IMR-90 (cell line): ENCODE measurements around the gene HSPA9. TPM values are rescaled to one million over a fixed set of nuclear protein-coding genes. Genes with fewer than 3 reads are reported as not detected.

ENCODE experiments used
- ATAC-seq: fragments of 200-7000 bp; cut with Tn5 transposase; 2 replicates; pipeline ENCODE4 v1.9.1; 2020; ENCODE audit warnings: low read depth, mild to moderate bottlenecking, moderate library complexity
- BruUV-seq: library from RNA; stranded (reverse); fragments of 400-500 nt; replicated peaks from 2 replicates; lab custom pipeline; 2021; lab: Mats Ljungman, UMichigan
- CTCF ChIA-PET: fragments of 300-600 bp; formaldehyde crosslinking; extraction: SDS; loops from one replicate; lab custom pipeline; 2021; ENCODE audit warnings: antibody characterized with exemption; lab: Yijun Ruan, JAX
- POLR2A ChIA-PET: fragments of 300-600 bp; sonication (Branson Sonifier 250); formaldehyde crosslinking; loops from one replicate; lab custom pipeline; 2022; ENCODE audit warnings: antibody characterized with exemption; ENCODE audit not compliant: unreplicated experiment; lab: Charles Lee
- DNase-seq: peaks from one replicate; pipeline ENCODE4 v3.0.0; 2013
- H2AFZ ChIP-seq: replicated peaks from 2 replicates; pipeline ENCODE3; 2013; ENCODE audit warnings: low read length, mild to moderate bottlenecking; ENCODE audit not compliant: poor library complexity
- H2AK5ac ChIP-seq: 2 replicates; pipeline ENCODE4 v1.6.1; 2013; ENCODE audit warnings: low read depth, low read length, inconsistent platforms
- H2AK9ac ChIP-seq: replicated peaks from 2 replicates; pipeline ENCODE3; 2013; ENCODE audit warnings: mild to moderate bottlenecking, low read depth, low read length, moderate library complexity; ENCODE audit not compliant: poor library complexity
- H2BK120ac ChIP-seq: 2 replicates; pipeline ENCODE4 v1.6.1; 2013; ENCODE audit warnings: low read depth, low read length, inconsistent platforms
- H2BK15ac ChIP-seq: 3 replicates; pipeline ENCODE4 v1.6.1; 2013; ENCODE audit warnings: low read depth, low read length, inconsistent platforms
- H2BK20ac ChIP-seq: 2 replicates; pipeline ENCODE4 v1.6.1; 2013; ENCODE audit warnings: low read depth, mild to moderate bottlenecking, inconsistent platforms, low read length, moderate library complexity
- H2BK5ac ChIP-seq: 2 replicates; pipeline ENCODE4 v1.6.1; 2013; ENCODE audit warnings: mild to moderate bottlenecking, low read depth, low read length, inconsistent platforms; ENCODE audit not compliant: poor library complexity, severe bottlenecking
- H3K14ac ChIP-seq: replicated peaks from 2 replicates; pipeline ENCODE4 v1.6.1; 2013; ENCODE audit warnings: low read depth, low read length, inconsistent platforms
- H3K18ac ChIP-seq: 2 replicates; pipeline ENCODE4 v1.6.1; 2013; ENCODE audit warnings: low read depth, low read length, control low read depth
- H3K23ac ChIP-seq: 2 replicates; pipeline ENCODE4 v1.6.1; 2013; ENCODE audit warnings: low read depth, low read length, inconsistent platforms
- H3K27ac ChIP-seq: 2 replicates; pipeline ENCODE4 v1.5.1; 2013; ENCODE audit warnings: mild to moderate bottlenecking, control low read depth, low read length; ENCODE audit not compliant: insufficient read depth
- H3K27me3 ChIP-seq: 2 replicates; pipeline ENCODE4 v1.6.1; 2013; ENCODE audit warnings: low read length; ENCODE audit not compliant: control insufficient read depth, insufficient read depth
- H3K36me3 ChIP-seq: 2 replicates; pipeline ENCODE4 v1.6.1; 2013; ENCODE audit warnings: low read length, mixed read lengths; ENCODE audit not compliant: control insufficient read depth, insufficient read depth
- H3K4ac ChIP-seq: 2 replicates; pipeline ENCODE4 v1.6.1; 2013; ENCODE audit warnings: low read depth, low read length, inconsistent platforms
- H3K4me1 ChIP-seq: 2 replicates; pipeline ENCODE4 v1.6.1; 2013; ENCODE audit warnings: low read length, mixed read lengths; ENCODE audit not compliant: control insufficient read depth, insufficient read depth
- H3K4me2 ChIP-seq: 2 replicates; pipeline ENCODE4 v1.6.1; 2013; ENCODE audit warnings: low read depth, mild to moderate bottlenecking, control low read depth, low read length, moderate library complexity
- H3K4me3 ChIP-seq: 2 replicates; pipeline ENCODE4 v1.5.1; 2013; ENCODE audit warnings: low read depth, mild to moderate bottlenecking, control low read depth, low read length, moderate library complexity; ENCODE audit not compliant: insufficient read depth
- H3K56ac ChIP-seq: 2 replicates; pipeline ENCODE4 v1.6.1; 2013; ENCODE audit warnings: low read length, inconsistent platforms; ENCODE audit not compliant: insufficient read depth; ENCODE audit errors: extremely low read depth
- H3K79me1 ChIP-seq, 2 experiments: 2 replicates each; pipeline ENCODE4 v1.6.1; 2013; ENCODE audit warnings: low read length in 2 of 2, inconsistent platforms in 1 of 2, low read depth in 1 of 2
- H3K9ac ChIP-seq: 2 replicates; pipeline ENCODE4 v1.6.1; 2013; ENCODE audit warnings: low read depth, low read length, control low read depth
- H3K9me1 ChIP-seq: 2 replicates; pipeline ENCODE4 v1.6.1; 2013; ENCODE audit warnings: low read length, inconsistent platforms; ENCODE audit not compliant: insufficient read depth
- H3K9me3 ChIP-seq: 2 replicates; pipeline ENCODE4 v1.6.1; 2013; ENCODE audit warnings: low read length; ENCODE audit not compliant: control insufficient read depth, insufficient read depth
- H4K20me1 ChIP-seq: 2 replicates; pipeline ENCODE4 v1.6.1; 2013; ENCODE audit warnings: low read length, inconsistent platforms; ENCODE audit not compliant: insufficient read depth
- H4K5ac ChIP-seq: 2 replicates; pipeline ENCODE4 v1.6.1; 2013; ENCODE audit warnings: mild to moderate bottlenecking, low read depth, low read length, control low read depth
- H4K8ac ChIP-seq, 2 experiments: 2 replicates each; pipeline ENCODE4 v1.6.1; 2013; ENCODE audit warnings: low read depth in 2 of 2, low read length in 2 of 2, control low read depth in 1 of 2, inconsistent platforms in 1 of 2
- H4K91ac ChIP-seq: 2 replicates; pipeline ENCODE4 v1.6.1; 2013; ENCODE audit warnings: low read depth, low read length, inconsistent platforms; ENCODE audit not compliant: insufficient read depth
- CHD1 ChIP-seq: IDR thresholded peaks from 2 replicates; pipeline ENCODE4 v1.6.1; 2012; ENCODE audit warnings: low read depth, low read length, improper control_type of control experiment
- CTCF ChIP-seq: conservative IDR thresholded peaks from 2 replicates; pipeline ENCODE4 v1.5.1; 2012; ENCODE audit warnings: mild to moderate bottlenecking, low read depth, low read length, improper control_type of control experiment
- FOS ChIP-seq: fragments of 150-350 bp; IDR thresholded peaks from 2 replicates; pipeline ENCODE4 v1.6.1; 2016; ENCODE audit warnings: low read depth, low read length
- NFE2L2 ChIP-seq: fragments of 150-350 bp; IDR thresholded peaks from 2 replicates; pipeline ENCODE4 v1.6.1; 2016; ENCODE audit warnings: low read depth, mild to moderate bottlenecking, low read length
- RCOR1 ChIP-seq: IDR thresholded peaks from 2 replicates; pipeline ENCODE4 v1.6.1; 2012; ENCODE audit warnings: mild to moderate bottlenecking, low read length, improper control_type of control experiment; ENCODE audit not compliant: insufficient replicate concordance
- USF2 ChIP-seq: fragments of 150-350 bp; IDR thresholded peaks from 2 replicates; pipeline ENCODE4 v1.6.1; 2017; ENCODE audit warnings: mild to moderate bottlenecking, antibody characterized with exemption, low read length, low read depth
- WGBS, 2 experiments: methylation state at CpG; one replicate each; pipeline versions ENCODE4 v1.1.5 to v1.1.7; 2013; ENCODE audit warnings: missing lambda C conversion rate in 2 of 2; ENCODE audit not compliant: insufficient read length in 1 of 2; ENCODE audit errors: extremely low coverage in 2 of 2; 5-methylcytosine and 5-hydroxymethylcytosine counted together
- dilution Hi-C: fragments of 300-500 bp; cut with HindIII; formaldehyde crosslinking; loops from one replicate; pipeline ENCODE4 v1.14.3; 2018; ENCODE audit warnings: low sequenced_read_pairs; ENCODE audit not compliant: unreplicated experiment
- in situ Hi-C: fragments of 300-500 bp; cut with MboI; formaldehyde crosslinking; loops from 3 replicates; pipeline ENCODE4 v1.14.3; 2019; ENCODE audit warnings: low sequenced_read_pairs, inconsistent platforms, mixed read lengths
- intact Hi-C: fragments of 100-400 bp; cut with micrococcal nuclease; formaldehyde crosslinking; loops from 2 replicates; pipeline ENCODE4 v1.10.0; 2022
- polyA plus RNA-seq, 3 experiments: library from polyadenylated mRNA; depleted of rRNA; stranded (reverse); fragments of >200 nt; gene quantifications; 2 replicates each; pipeline ENCODE4 v1.2.3, GENCODE V29; 2012; ENCODE audit warnings: low replicate concordance in 1 of 3
- total RNA-seq: library from RNA; depleted of rRNA; stranded (reverse); fragments of >200 nt; gene quantifications from 2 replicates; pipeline ENCODE4 v1.2.3, GENCODE V29; 2012

Gene HSPA9
- total and polyA plus RNA-seq, 2 of the 4 experiments (the other 2 are of a cell fraction) = 157 to 472 TPM

GRCh38 chr5:138564242-138564641 is 11.0 kb downstream of the HSPA9 start:
- no peak overlapping the region for H2BK20ac ChIP-seq
- no peaks in the 10 kb centered on the region; the same call in 1 of the 2 replicates for H3K4me1 ChIP-seq
- no peak for TF ChIP-seq RCOR1
- no peak for TF ChIP-seq NFE2L2
- no peak for TF ChIP-seq FOS
- no peak for TF ChIP-seq USF2
- TF ChIP-seq CTCF = no peak
- TF ChIP-seq CHD1 = no peak
- H3K18ac ChIP-seq = no peak overlapping the region
- ChIA-PET CTCF (no interaction called here), POLR2A (no interaction called here)
- dilution Hi-C loops (no loop called here), in situ Hi-C loops (no loop called here), intact Hi-C loops (no loop called here)
- H2BK5ac ChIP-seq = no peak overlapping the region
- no peak overlapping the region for H2AFZ ChIP-seq
- H2AK5ac ChIP-seq = no peak overlapping the region
- no peak overlapping the region for H3K4ac ChIP-seq
- peaks cover 53% of the 10 kb centered on the region for H4K20me1 ChIP-seq
- H3K79me1 ChIP-seq = peaks cover 43 to 48% of the 10 kb centered on the region in 2 experiments
- H2BK15ac ChIP-seq = no peak overlapping the region
- H3K4me2 ChIP-seq = no peak overlapping the region
- no peaks in the 10 kb centered on the region for H3K9me3 ChIP-seq
- 95% methylated on average over 8 of the region's 9 CpGs; no CpG with 5 or more reads in 1 of the 2 experiments for WGBS, 2 experiments
- H4K5ac ChIP-seq = no peak overlapping the region
- H2BK120ac ChIP-seq = no peak overlapping the region
- no peak for ATAC-seq
- no peak overlapping the region for H4K8ac ChIP-seq
- no peak overlapping the region for H3K56ac ChIP-seq
- DNase-seq = no peak
- H3K36me3 ChIP-seq = peaks cover 56% of the 10 kb centered on the region
- H3K9ac ChIP-seq = no peak overlapping the region
- no peak overlapping the region for H3K27ac ChIP-seq
- no peaks in the 10 kb centered on the region for H3K9me1 ChIP-seq
- no TSS peak for BruUV-seq
- H3K14ac ChIP-seq = no peak overlapping the region
- H2AK9ac ChIP-seq = no peak overlapping the region
- H3K23ac ChIP-seq = no peak overlapping the region
- no peak overlapping the region for H3K4me3 ChIP-seq
- no peaks in the 10 kb centered on the region for H3K27me3 ChIP-seq
- no peak overlapping the region for H4K91ac ChIP-seq
